OCI-LY3 (cell line): ENCODE results near the gene TRIM28.

Experiments used
- H2AFZ ChIP-seq: fragments of 200-600, 300-600 bp; shearing (Covaris generic); 2 replicates; pipeline ENCODE4 v1.6.0; 2014; ENCODE audit warnings: antibody characterized with exemption, low read depth, low read length
- H3K27ac ChIP-seq: fragments of 200-600, 300-600 bp; sonication (generic); 2 replicates; pipeline ENCODE4 v1.5.1; 2014; ENCODE audit warnings: mild to moderate bottlenecking, low read length, moderate library complexity, mixed read lengths
- H3K27me3 ChIP-seq: fragments of 200-600, 300-600 bp; sonication (generic); 2 replicates; pipeline ENCODE4 v1.6.1; 2014; ENCODE audit warnings: low read depth, low read length, mixed read lengths
- H3K36me3 ChIP-seq: fragments of 200-600, 300-600 bp; sonication (generic); replicated peaks from 2 replicates; pipeline ENCODE3; 2014; ENCODE audit warnings: low read depth, low read length, mixed read lengths
- H3K4me1 ChIP-seq: fragments of 300-600, 200-600 bp; sonication (generic); 2 replicates; pipeline ENCODE4 v1.6.1; 2014; ENCODE audit warnings: low read length, mixed read lengths
- H3K4me2 ChIP-seq: fragments of 200-600, 300-600 bp; sonication (generic); 2 replicates; pipeline ENCODE4 v1.6.1; 2014; ENCODE audit warnings: low read length, mixed read lengths
- H3K4me3 ChIP-seq: fragments of 300-600, 200-600 bp; sonication (generic); 2 replicates; pipeline ENCODE4 v1.5.1; 2014; ENCODE audit warnings: antibody characterized with exemption, mild to moderate bottlenecking, low read length, moderate library complexity
- H3K79me2 ChIP-seq: fragments of 300-600, 200-600 bp; shearing (Covaris generic); 2 replicates; pipeline ENCODE4 v1.6.1; 2014; ENCODE audit warnings: mild to moderate bottlenecking, low read length, mixed read lengths
- H3K9ac ChIP-seq: fragments of 300-600, 200-600 bp; shearing (Covaris generic); 2 replicates; pipeline ENCODE4 v1.6.0; 2014; ENCODE audit warnings: mild to moderate bottlenecking, low read length, moderate library complexity
- H3K9me3 ChIP-seq: fragments of 200-600, 300-600 bp; shearing (Covaris generic); 2 replicates; pipeline ENCODE4 v1.6.1; 2014; ENCODE audit warnings: low read length, mixed read lengths; ENCODE audit not compliant: insufficient read depth
- H4K20me1 ChIP-seq: fragments of 200-600, 300-600 bp; sonication (generic); 2 replicates; pipeline ENCODE4 v1.6.1; 2016; ENCODE audit warnings: low read length, mixed read lengths; ENCODE audit not compliant: insufficient read depth
- CTCF ChIP-seq: fragments of 200-600, 300-600 bp; sonication (generic); IDR thresholded peaks from 2 replicates; pipeline ENCODE4 v1.5.1; 2014; ENCODE audit warnings: antibody characterized with exemption, low read length, low read depth
- EZH2phosphoT487 ChIP-seq: fragments of 200-600 bp; shearing (Covaris generic); IDR thresholded peaks from 2 replicates; pipeline ENCODE4 v1.6.1; 2018; ENCODE audit warnings: antibody characterized with exemption, mixed run types, low read depth

Gene TRIM28

GRCh38 chr19:58516964-58517833 is 26.7 kb upstream of the TRIM28 start:
- no peak overlapping the region for H3K4me3 ChIP-seq
- TF ChIP-seq EZH2phosphoT487 (no peak), CTCF (peak; percentile 41)

GRCh38 chr19:58518256-58519086 is 25.4 kb upstream of the TRIM28 start:
- H3K9ac ChIP-seq: peak overlapping the region; percentile 97
- TF ChIP-seq CTCF (peak; percentile 32; the same call in 1 of the 2 replicates), EZH2phosphoT487 (no peak)
- H3K27me3 ChIP-seq: no peaks in the 10 kb centered on the region
- peak overlapping the region; percentile 92 for H3K4me2 ChIP-seq
- no peaks in the 10 kb centered on the region for H3K9me3 ChIP-seq
- H4K20me1 ChIP-seq: no peaks in the 10 kb centered on the region
- H3K4me3 ChIP-seq: peak overlapping the region; percentile 89
- peaks cover 20% of the 10 kb centered on the region for H3K4me1 ChIP-seq
- peak overlapping the region; percentile 90 for H3K27ac ChIP-seq
- H3K36me3 ChIP-seq: peaks cover 19% of the 10 kb centered on the region
- H2AFZ ChIP-seq: no peak overlapping the region
- peaks cover 51% of the 10 kb centered on the region for H3K79me2 ChIP-seq

More at GRCh38 chr19:58516964-58517833, 26.7 kb upstream of the TRIM28 start:
- peaks cover 24% of the 10 kb centered on the region for H3K4me1 ChIP-seq
- no peaks in the 10 kb centered on the region for H4K20me1 ChIP-seq
- no peak overlapping the region for H3K9ac ChIP-seq
- H3K79me2 ChIP-seq: peaks cover 51% of the 10 kb centered on the region
- no peak overlapping the region for H3K4me2 ChIP-seq
- no peak overlapping the region for H3K27ac ChIP-seq
- H2AFZ ChIP-seq: no peak overlapping the region
- no peaks in the 10 kb centered on the region for H3K27me3 ChIP-seq
- H3K9me3 ChIP-seq: no peaks in the 10 kb centered on the region
- H3K36me3 ChIP-seq: peaks cover 19% of the 10 kb centered on the region

- H3K4me3 ChIP-seq: peak overlapping the region; percentile 89
- TF ChIP-seq CTCF (no peak), EZH2phosphoT487 (no peak)
- H3K27ac ChIP-seq: peak overlapping the region; percentile 90
- H3K79me2 ChIP-seq: peaks cover 51% of the 10 kb centered on the region
- no peaks in the 10 kb centered on the region for H4K20me1 ChIP-seq
- peak overlapping the region; percentile 48; the same call in 1 of the 2 replicates for H2AFZ ChIP-seq
- peak overlapping the region; percentile 97 for H3K9ac ChIP-seq
- H3K4me1 ChIP-seq: peaks cover 17% of the 10 kb centered on the region
- H3K9me3 ChIP-seq: no peaks in the 10 kb centered on the region
- H3K4me2 ChIP-seq: peak overlapping the region; percentile 92
- H3K36me3 ChIP-seq: peaks cover 19% of the 10 kb centered on the region
- no peaks in the 10 kb centered on the region for H3K27me3 ChIP-seq
Measured at GRCh38 chr19:58519087-58519354, 24.8 kb upstream of the TRIM28 start.
